SK-N-MC (cell line): ENCODE data around the gene UBAC2.

ENCODE experiments used
- DNase-seq: peaks from one replicate; pipeline ENCODE4 v3.0.0-alpha.2; 2011; ENCODE audit warnings: low read depth, low spot score
- H3K27ac ChIP-seq: fragments of 200-600 bp; sonication (generic); 2 replicates; pipeline ENCODE4 v1.5.1; 2016; ENCODE audit warnings: mixed run types
- H3K36me3 ChIP-seq: fragments of 200-600 bp; sonication (generic); 2 replicates; pipeline ENCODE4 v1.6.1; 2017; ENCODE audit warnings: antibody characterized with exemption, low read length, mixed read lengths; ENCODE audit not compliant: insufficient read depth
- H3K4me3 ChIP-seq: fragments of 200-600 bp; sonication (generic); 2 replicates; pipeline ENCODE4 v1.5.1; 2016
- H3K9ac ChIP-seq: fragments of 200-600 bp; sonication (generic); 2 replicates; pipeline ENCODE4 v1.8.0; 2017; ENCODE audit warnings: mixed run types, mixed read lengths; ENCODE audit not compliant: insufficient read length
- H3K9me3 ChIP-seq: fragments of 200-600 bp; sonication (generic); 2 replicates; pipeline ENCODE4 v1.6.1; 2017; ENCODE audit warnings: low read depth, mild to moderate bottlenecking, antibody characterized with exemption, low read length, moderate library complexity, mixed read lengths
- EZH2 ChIP-seq: fragments of 200-600 bp; sonication (generic); IDR thresholded peaks from one replicate; pipeline ENCODE4 v1.6.1; 2017; ENCODE audit warnings: antibody characterized with exemption
- FOXP2 ChIP-seq: optimal IDR thresholded peaks from 2 replicates; pipeline ENCODE3; 2011; ENCODE audit warnings: mild to moderate bottlenecking, moderate library complexity; ENCODE audit not compliant: insufficient read depth; ENCODE audit errors: extremely low read length, control extremely low read depth
- POLR2AphosphoS5 ChIP-seq: IDR thresholded peaks from 2 replicates; pipeline ENCODE4 v1.6.1; 2012; ENCODE audit warnings: mild to moderate bottlenecking, low read depth, low read length, borderline replicate concordance

Gene UBAC2

GRCh38 chr13:99215184-99215830 lies 14.7 kb downstream of the UBAC2 start:
- Histone ChIP-seq H3K4me3 (no peak overlapping the region), H3K9ac (no peak overlapping the region), H3K9me3 (no peaks in the 10 kb centered on the region), H3K27ac (no peak overlapping the region), H3K36me3 (no peaks in the 10 kb centered on the region; the same call in 1 of the 2 replicates)
- no peak for DNase-seq
- TF ChIP-seq FOXP2, result no peak
- no peak for TF ChIP-seq POLR2AphosphoS5
- TF ChIP-seq EZH2, result no peak

- H3K9ac ChIP-seq, result no peak overlapping the region
- no peaks in the 10 kb centered on the region for H3K9me3 ChIP-seq
- no peak for DNase-seq
- peaks cover 12% of the 10 kb centered on the region for H3K36me3 ChIP-seq
- TF ChIP-seq POLR2AphosphoS5, result no peak
- TF ChIP-seq EZH2, result no peak
- no peak for TF ChIP-seq FOXP2
- no peak overlapping the region for H3K4me3 ChIP-seq
- no peak overlapping the region for H3K27ac ChIP-seq
Observed at GRCh38 chr13:99217461-99218110, 16.9 kb downstream of the UBAC2 start.

DNA sequence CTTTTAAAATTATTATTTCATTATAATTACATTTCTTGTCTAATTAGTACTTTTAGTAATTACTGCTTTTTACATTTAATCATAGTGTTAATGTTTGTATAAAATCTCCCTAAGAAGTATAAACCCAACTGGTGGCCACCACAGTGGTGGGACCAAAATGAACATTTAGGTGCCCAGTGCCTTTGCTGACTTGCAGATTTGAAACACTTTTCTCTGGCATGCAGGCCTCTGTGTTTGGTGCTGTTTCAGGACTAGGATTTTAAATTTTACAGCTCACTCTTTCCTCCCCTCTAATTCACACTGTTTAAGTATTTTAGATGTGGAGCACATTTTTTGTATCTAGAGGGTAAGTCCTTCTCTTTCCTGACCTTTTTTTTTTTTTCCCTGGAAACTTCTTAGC lies 17.5 kb downstream of the UBAC2 start:
- Histone ChIP-seq H3K36me3 (peaks cover 12% of the 10 kb centered on the region), H3K27ac (peak overlapping the region; percentile 12; the same call in 1 of the 2 replicates), H3K9ac (no peak overlapping the region), H3K9me3 (no peaks in the 10 kb centered on the region), H3K4me3 (no peak overlapping the region)
- DNase-seq, result no peak
- TF ChIP-seq EZH2 (no peak), FOXP2 (no peak), POLR2AphosphoS5 (no peak)

DNA sequence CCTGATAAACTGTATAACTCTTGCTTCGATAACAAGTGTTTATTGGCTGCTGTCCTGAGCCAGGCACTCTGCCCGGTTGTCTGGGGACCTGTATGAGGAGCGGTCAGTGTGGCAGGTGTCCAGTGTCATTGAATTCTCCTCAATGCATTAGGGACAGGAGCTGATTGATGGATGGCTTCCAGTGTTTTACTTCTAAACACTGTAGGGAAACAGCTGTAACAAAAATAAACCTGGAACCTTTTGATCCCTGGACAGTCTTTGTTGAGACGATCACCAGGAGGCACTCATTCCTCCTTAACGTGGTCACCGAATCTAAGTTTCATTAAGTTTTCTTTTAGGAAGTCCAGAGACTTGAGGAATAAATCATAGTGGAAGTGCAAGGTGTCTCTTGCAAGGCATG lies 17.9 kb downstream of the UBAC2 start:
- H3K27ac ChIP-seq, result peak overlapping the region; percentile 12; the same call in 1 of the 2 replicates
- H3K9ac ChIP-seq, result no peak overlapping the region

GRCh38 chr13:99218969-99219368 lies 18.3 kb downstream of the UBAC2 start:
- H3K9ac ChIP-seq, result no peak overlapping the region
- no peak overlapping the region for H3K27ac ChIP-seq
- H3K4me3 ChIP-seq, result no peak overlapping the region
- H3K9me3 ChIP-seq, result no peaks in the 10 kb centered on the region
- peaks cover 12% of the 10 kb centered on the region for H3K36me3 ChIP-seq
- TF ChIP-seq FOXP2 (no peak), EZH2 (no peak), POLR2AphosphoS5 (no peak)
- no peak for DNase-seq

More for the DNA sequence above, 17.9 kb downstream of the UBAC2 start:
- TF ChIP-seq EZH2 (no peak), POLR2AphosphoS5 (no peak), FOXP2 (no peak)
- Histone ChIP-seq H3K4me3 (no peak overlapping the region), H3K36me3 (peaks cover 12% of the 10 kb centered on the region), H3K9me3 (no peaks in the 10 kb centered on the region)
- DNase-seq, result no peak

DNA sequence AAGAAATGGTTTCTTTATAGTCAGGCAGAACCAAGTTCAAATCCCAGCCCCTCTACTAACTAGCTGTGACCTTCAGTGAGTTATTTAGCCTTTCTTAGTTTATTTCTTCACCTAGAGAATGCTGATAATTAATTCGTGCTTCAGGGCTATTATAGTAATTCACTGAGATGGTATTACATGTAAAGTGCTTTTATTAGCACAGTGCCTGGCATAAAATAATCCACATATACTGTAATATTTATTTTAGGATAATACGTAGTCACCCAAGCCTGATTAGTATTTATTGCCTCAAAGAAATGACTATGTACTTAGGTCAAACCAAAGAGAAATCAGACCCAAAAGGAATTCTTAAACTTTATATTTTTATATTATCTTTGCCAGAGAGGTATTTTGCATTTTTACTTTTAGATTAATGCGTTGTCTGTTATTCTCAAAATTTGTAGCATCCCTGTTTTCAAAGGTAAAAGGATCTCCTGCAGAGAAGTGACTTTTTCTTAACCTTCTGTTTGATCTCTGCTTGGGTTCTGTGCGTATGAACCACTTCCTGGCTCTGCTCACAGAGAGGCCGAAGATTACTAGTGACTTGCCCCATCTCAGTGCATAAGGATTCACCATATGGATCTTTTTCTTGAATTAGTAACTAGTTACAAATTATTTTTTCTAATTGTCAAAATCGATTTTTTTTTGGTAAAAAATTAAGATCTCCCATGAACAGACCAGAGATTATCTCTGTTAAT lies 19.7 kb downstream of the UBAC2 start:
- Histone ChIP-seq H3K27ac (0 out of 2 replicates have a peak overlapping the region, but pooled peaks have one; percentile 32), H3K9ac (no peak overlapping the region), H3K9me3 (no peaks in the 10 kb centered on the region), H3K36me3 (peaks cover 12% of the 10 kb centered on the region), H3K4me3 (no peak overlapping the region)
- no peak for DNase-seq
- TF ChIP-seq EZH2 (no peak), FOXP2 (no peak), POLR2AphosphoS5 (no peak)

DNA sequence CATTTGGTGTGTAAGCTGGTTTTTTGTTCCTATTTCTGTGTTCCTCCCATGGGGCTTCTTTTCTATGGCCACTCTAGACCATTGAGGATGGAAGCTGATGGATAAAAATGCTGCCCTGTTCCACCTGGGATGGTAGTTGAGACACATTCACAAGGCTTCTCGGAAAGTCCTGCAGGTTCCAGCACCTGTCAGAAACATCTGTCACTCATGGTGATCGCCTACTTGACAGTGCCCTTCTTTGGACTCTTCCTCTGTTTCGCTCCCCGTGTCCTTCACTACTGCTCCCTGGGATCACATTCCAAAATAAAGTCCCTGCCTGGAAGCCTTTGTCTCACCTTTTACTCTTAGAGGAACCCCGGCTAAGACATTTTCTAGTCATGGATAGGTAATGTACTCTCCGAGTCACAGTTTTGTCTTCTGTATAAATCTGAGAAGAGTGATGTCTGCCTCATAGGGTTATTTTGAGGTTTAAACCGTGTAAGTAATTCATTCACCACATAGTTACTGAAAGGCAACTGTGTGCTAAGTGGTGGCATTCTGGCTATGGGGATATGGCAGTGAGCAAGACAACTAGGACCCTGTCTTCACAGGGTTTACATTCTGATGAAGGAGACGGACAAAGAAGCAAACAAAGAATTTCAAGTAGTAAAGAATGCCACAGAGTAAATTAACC lies 21.0 kb downstream of the UBAC2 start:
- Histone ChIP-seq H3K36me3 (peaks cover 12% of the 10 kb centered on the region), H3K9ac (no peak overlapping the region), H3K9me3 (no peaks in the 10 kb centered on the region), H3K27ac (no peak overlapping the region), H3K4me3 (no peak overlapping the region)
- no peak for TF ChIP-seq FOXP2
- no peak for TF ChIP-seq EZH2
- TF ChIP-seq POLR2AphosphoS5, result no peak
- DNase-seq, result no peak

GRCh38 chr13:99223587-99223986 lies 22.9 kb downstream of the UBAC2 start:
- DNase-seq, result no peak
- Histone ChIP-seq H3K27ac (0 out of 2 replicates have a peak overlapping the region, but pooled peaks have one; percentile 28), H3K36me3 (peaks cover 12% of the 10 kb centered on the region), H3K9ac (no peak overlapping the region), H3K9me3 (no peaks in the 10 kb centered on the region), H3K4me3 (no peak overlapping the region)
- no peak for TF ChIP-seq EZH2
- TF ChIP-seq POLR2AphosphoS5, result no peak
- TF ChIP-seq FOXP2, result no peak
